H1 (cell line): ENCODE results near the gene TMCO1.

Experiments used
- CHD1 ChIP-seq: IDR thresholded peaks from 2 replicates; pipeline ENCODE4 v1.6.1; 2012; ENCODE audit warnings: low read depth, low read length, improper control_type of control experiment
- EP300 ChIP-seq, 2 experiments: IDR thresholded peaks; 1 replicate in 1 of 2; 2 replicates in 1 of 2; pipeline ENCODE4 v1.6.1; 2011 to 2012; ENCODE audit warnings: low read depth in 2 of 2, low read length in 2 of 2, mild to moderate bottlenecking in 2 of 2, borderline replicate concordance in 1 of 2, inconsistent platforms in 1 of 2, moderate library complexity in 1 of 2
- HDAC2 ChIP-seq, 2 experiments: fragments of 300-600 bp in 1 of 2; sonication (generic) in 1 of 2; IDR thresholded peaks; 2 replicates each; pipeline ENCODE4 v1.6.1; 2011 to 2012; ENCODE audit warnings: low read depth in 2 of 2, low read length in 2 of 2, mild to moderate bottlenecking in 2 of 2, moderate library complexity in 2 of 2, borderline replicate concordance in 1 of 2, inconsistent platforms in 1 of 2
- POLR2A ChIP-seq, 2 experiments: IDR thresholded peaks; 1 replicate in 1 of 2; 2 replicates in 1 of 2; pipeline ENCODE4 v1.6.1; 2011; ENCODE audit warnings: low read depth in 2 of 2, low read length in 2 of 2, mild to moderate bottlenecking in 2 of 2; ENCODE audit errors: control extremely low read depth in 1 of 2
- POLR2AphosphoS5 ChIP-seq: IDR thresholded peaks from 2 replicates; pipeline ENCODE4 v1.6.1; 2011; ENCODE audit warnings: low read depth, low read length
- RAD21 ChIP-seq, 2 experiments: IDR thresholded peaks in 1 of 2; conservative IDR thresholded peaks in 1 of 2; 2 replicates each; pipeline ENCODE4 v1.6.1; 2011; ENCODE audit warnings: low read depth in 2 of 2, low read length in 2 of 2, improper control_type of control experiment in 1 of 2, inconsistent platforms in 1 of 2, mild to moderate bottlenecking in 1 of 2, moderate library complexity in 1 of 2
- RFX5 ChIP-seq: IDR thresholded peaks from 2 replicates; pipeline ENCODE4 v1.6.1; 2011; ENCODE audit warnings: low read depth, low read length, improper control_type of control experiment, borderline replicate concordance
- SIX5 ChIP-seq: IDR thresholded peaks from 2 replicates; pipeline ENCODE4 v1.6.1; 2011; ENCODE audit warnings: mild to moderate bottlenecking, low read depth, low read length
- TAF7 ChIP-seq: optimal IDR thresholded peaks from 2 replicates; pipeline ENCODE3; 2011; ENCODE audit warnings: low read depth, mild to moderate bottlenecking, inconsistent platforms, low read length, moderate library complexity, borderline replicate concordance
- TBP ChIP-seq: IDR thresholded peaks from 2 replicates; pipeline ENCODE4 v1.6.1; 2011; ENCODE audit warnings: low read depth, low read length, improper control_type of control experiment
- TF ChIP-seq, protein P1 (sequence below), 3 experiments: IDR thresholded peaks; 1 replicate in 2 of 3; 2 replicates in 1 of 3; pipeline versions ENCODE4 v1.5.1 to v1.6.1; 2011; ENCODE audit warnings: low read length in 3 of 3, mild to moderate bottlenecking in 3 of 3, inconsistent platforms in 2 of 3, low read depth in 1 of 3, moderate library complexity in 1 of 3; ENCODE audit not compliant: insufficient read depth in 1 of 3; ENCODE audit errors: control extremely low read depth in 1 of 3
- TF ChIP-seq, protein P2 (sequence below): IDR thresholded peaks from 2 replicates; pipeline ENCODE4 v1.6.1; 2012; ENCODE audit warnings: low read length, inconsistent platforms

GRCh38 chr1:165807613-165808012, 38.9 kb upstream of the TMCO1 start:
- TF ChIP-seq, protein P1, sequence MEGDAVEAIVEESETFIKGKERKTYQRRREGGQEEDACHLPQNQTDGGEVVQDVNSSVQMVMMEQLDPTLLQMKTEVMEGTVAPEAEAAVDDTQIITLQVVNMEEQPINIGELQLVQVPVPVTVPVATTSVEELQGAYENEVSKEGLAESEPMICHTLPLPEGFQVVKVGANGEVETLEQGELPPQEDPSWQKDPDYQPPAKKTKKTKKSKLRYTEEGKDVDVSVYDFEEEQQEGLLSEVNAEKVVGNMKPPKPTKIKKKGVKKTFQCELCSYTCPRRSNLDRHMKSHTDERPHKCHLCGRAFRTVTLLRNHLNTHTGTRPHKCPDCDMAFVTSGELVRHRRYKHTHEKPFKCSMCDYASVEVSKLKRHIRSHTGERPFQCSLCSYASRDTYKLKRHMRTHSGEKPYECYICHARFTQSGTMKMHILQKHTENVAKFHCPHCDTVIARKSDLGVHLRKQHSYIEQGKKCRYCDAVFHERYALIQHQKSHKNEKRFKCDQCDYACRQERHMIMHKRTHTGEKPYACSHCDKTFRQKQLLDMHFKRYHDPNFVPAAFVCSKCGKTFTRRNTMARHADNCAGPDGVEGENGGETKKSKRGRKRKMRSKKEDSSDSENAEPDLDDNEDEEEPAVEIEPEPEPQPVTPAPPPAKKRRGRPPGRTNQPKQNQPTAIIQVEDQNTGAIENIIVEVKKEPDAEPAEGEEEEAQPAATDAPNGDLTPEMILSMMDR (IDR thresholded peaks at IDR 0.05; ENCODE audit: control extremely low read depth in 1 of 3, insufficient read depth in 1 of 3, low read depth in 1 of 3, low read length in 3 of 3), result no peak
- TF ChIP-seq CHD1 (no peak), RFX5 (no peak), POLR2AphosphoS5 (no peak), EP300 (IDR thresholded peaks at IDR 0.05; ENCODE audit: borderline replicate concordance in 1 of 2, low read depth in 2 of 2, low read length in 2 of 2) (no peak), TBP (no peak), POLR2A (IDR thresholded peaks at IDR 0.05; ENCODE audit: control extremely low read depth in 1 of 2, low read depth in 2 of 2, low read length in 2 of 2) (no peak), SIX5 (no peak), RAD21 (IDR thresholded peaks at IDR 0.05 in 1 of 2, conservative IDR thresholded peaks at IDR 0.05 in 1 of 2; ENCODE audit: low read depth in 2 of 2, low read length in 2 of 2) (no peak), HDAC2 (IDR thresholded peaks at IDR 0.05; ENCODE audit: borderline replicate concordance in 1 of 2, low read depth in 2 of 2, low read length in 2 of 2) (no peak), TAF7 (no peak)
- TF ChIP-seq, protein P2, sequence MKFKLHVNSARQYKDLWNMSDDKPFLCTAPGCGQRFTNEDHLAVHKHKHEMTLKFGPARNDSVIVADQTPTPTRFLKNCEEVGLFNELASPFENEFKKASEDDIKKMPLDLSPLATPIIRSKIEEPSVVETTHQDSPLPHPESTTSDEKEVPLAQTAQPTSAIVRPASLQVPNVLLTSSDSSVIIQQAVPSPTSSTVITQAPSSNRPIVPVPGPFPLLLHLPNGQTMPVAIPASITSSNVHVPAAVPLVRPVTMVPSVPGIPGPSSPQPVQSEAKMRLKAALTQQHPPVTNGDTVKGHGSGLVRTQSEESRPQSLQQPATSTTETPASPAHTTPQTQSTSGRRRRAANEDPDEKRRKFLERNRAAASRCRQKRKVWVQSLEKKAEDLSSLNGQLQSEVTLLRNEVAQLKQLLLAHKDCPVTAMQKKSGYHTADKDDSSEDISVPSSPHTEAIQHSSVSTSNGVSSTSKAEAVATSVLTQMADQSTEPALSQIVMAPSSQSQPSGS, result no peak
